ENCODE results near the gene ATP2B2.

- TF ChIP-seq, protein P1, sequence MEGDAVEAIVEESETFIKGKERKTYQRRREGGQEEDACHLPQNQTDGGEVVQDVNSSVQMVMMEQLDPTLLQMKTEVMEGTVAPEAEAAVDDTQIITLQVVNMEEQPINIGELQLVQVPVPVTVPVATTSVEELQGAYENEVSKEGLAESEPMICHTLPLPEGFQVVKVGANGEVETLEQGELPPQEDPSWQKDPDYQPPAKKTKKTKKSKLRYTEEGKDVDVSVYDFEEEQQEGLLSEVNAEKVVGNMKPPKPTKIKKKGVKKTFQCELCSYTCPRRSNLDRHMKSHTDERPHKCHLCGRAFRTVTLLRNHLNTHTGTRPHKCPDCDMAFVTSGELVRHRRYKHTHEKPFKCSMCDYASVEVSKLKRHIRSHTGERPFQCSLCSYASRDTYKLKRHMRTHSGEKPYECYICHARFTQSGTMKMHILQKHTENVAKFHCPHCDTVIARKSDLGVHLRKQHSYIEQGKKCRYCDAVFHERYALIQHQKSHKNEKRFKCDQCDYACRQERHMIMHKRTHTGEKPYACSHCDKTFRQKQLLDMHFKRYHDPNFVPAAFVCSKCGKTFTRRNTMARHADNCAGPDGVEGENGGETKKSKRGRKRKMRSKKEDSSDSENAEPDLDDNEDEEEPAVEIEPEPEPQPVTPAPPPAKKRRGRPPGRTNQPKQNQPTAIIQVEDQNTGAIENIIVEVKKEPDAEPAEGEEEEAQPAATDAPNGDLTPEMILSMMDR (IDR thresholded peaks at IDR 0.05; ENCODE audit: low read depth, low read length): no peak
- TF ChIP-seq EZH2phosphoT487 (IDR thresholded peaks at IDR 0.05; ENCODE audit: low read depth): no peak
Measured at GRCh38 chr3:10304905-10305304, 200.5 kb downstream of the ATP2B2 start.
